HEK293T (cell line): ENCODE measurements around the gene OR1D5.

Source experiments
- FOXM1 ChIP-seq: fragments of 450-650 bp; IDR thresholded peaks from 2 replicates; pipeline ENCODE4 v1.6.1; 2017; ENCODE audit warnings: mild to moderate bottlenecking, borderline replicate concordance
- NFRKB ChIP-seq: fragments of 450-650 bp; IDR thresholded peaks from 2 replicates; pipeline ENCODE4 v1.6.1; 2016; ENCODE audit warnings: mild to moderate bottlenecking, moderate library complexity
- SP1 ChIP-seq: fragments of 450-650 bp; IDR thresholded peaks from 2 replicates; pipeline ENCODE4 v1.6.1; 2017

DNA sequence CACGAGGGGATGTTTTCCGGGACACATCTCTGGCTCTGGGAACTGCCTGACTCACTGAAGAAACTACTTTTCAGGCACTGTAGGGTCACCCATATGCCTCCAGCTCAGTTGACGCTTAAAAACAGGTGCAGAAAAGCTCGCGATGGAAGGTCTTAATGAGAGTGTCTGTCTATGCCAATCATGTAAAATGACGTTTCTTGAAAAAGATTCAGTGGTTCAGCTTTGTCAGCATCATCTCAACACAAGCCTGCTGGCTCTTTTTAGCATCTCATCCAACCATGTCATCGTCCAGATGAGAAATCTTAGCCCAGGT, 27.5 kb downstream of the OR1D5 start:
- TF ChIP-seq FOXM1: no peak
- no peak for TF ChIP-seq NFRKB
- no peak for TF ChIP-seq SP1
